ENCODE results near the gene EBP.
"Not testable (repeated sequence)": the region's sequence is repeated elsewhere in the genome, so short reads cannot be mapped to it uniquely, and the experiment has no call there.

GRCh38 chrX:48525853-48526252 is 4.2 kb downstream of the EBP start:
- not testable (repeated sequence) for TF ChIP-seq CTCF (IDR thresholded peaks at IDR 0.05); POLR2AphosphoS5 (IDR thresholded peaks at IDR 0.05; ENCODE audit: insufficient read depth in 1 of 2, low read depth in 1 of 2)
